HFF-Myc (cell line): ENCODE measurements around the gene SCAF1.

Experiments
- DNase-seq: peaks from one replicate; pipeline ENCODE4 v3.0.0-alpha.2; 2011; ENCODE audit warnings: low read depth; ENCODE audit errors: extremely low read depth
- H3K4me3 ChIP-seq: replicated peaks from 2 replicates; pipeline ENCODE4 v1.5.1; 2011; ENCODE audit warnings: low read depth, mild to moderate bottlenecking, control low read depth, low read length
- CTCF ChIP-seq: IDR thresholded peaks from 2 replicates; pipeline ENCODE4 v1.5.1; 2012; ENCODE audit warnings: mild to moderate bottlenecking, low read depth, low read length, control low read depth; ENCODE audit errors: missing control alignments

SCAF1 gene

DNA sequence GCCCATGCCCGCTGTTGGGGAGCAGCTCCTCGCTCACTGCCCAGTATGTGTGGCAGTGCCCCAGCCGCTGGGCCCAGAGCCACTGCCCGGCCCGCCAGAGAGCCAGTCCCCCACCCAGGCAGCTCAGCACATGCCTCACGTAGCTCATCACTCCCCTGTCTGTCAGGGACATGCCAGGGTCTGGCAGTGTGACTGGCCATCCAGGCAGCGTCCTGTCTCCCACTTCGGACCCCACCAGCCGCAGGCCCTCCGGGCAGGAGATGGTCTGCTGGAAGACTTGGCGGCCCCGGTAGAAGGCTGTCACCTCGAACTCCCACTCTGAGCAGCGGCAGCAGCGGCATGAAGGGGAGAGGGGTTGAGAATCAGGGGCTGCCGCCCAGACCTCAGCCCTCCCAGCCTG is 20.0 kb downstream of the SCAF1 start:
- TF ChIP-seq CTCF: no peak
- H3K4me3 ChIP-seq: no peak overlapping the region
- DNase-seq: no peak

DNA sequence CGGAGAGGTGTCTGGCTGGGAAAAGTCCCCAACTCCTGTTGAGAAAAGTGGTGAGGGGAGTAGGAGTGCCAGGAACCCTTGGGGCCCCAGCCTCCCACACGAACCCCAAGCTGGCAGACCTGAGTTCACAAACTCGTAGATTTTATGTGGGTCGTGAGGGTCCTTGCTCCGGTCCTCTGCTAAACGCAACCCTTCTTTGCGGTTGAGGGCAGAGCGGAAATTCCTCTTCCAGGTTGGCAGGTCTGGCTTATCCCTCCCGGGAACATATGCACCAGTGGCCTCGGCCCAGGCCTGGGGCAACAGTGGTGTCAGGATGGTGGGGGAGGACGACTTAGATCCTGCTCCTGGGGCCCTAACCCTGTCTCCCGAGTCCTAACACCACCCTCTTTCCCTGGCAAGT is 21.2 kb downstream of the SCAF1 start:
- TF ChIP-seq CTCF: no peak
- DNase-seq: no peak
- H3K4me3 ChIP-seq: no peak overlapping the region

DNA sequence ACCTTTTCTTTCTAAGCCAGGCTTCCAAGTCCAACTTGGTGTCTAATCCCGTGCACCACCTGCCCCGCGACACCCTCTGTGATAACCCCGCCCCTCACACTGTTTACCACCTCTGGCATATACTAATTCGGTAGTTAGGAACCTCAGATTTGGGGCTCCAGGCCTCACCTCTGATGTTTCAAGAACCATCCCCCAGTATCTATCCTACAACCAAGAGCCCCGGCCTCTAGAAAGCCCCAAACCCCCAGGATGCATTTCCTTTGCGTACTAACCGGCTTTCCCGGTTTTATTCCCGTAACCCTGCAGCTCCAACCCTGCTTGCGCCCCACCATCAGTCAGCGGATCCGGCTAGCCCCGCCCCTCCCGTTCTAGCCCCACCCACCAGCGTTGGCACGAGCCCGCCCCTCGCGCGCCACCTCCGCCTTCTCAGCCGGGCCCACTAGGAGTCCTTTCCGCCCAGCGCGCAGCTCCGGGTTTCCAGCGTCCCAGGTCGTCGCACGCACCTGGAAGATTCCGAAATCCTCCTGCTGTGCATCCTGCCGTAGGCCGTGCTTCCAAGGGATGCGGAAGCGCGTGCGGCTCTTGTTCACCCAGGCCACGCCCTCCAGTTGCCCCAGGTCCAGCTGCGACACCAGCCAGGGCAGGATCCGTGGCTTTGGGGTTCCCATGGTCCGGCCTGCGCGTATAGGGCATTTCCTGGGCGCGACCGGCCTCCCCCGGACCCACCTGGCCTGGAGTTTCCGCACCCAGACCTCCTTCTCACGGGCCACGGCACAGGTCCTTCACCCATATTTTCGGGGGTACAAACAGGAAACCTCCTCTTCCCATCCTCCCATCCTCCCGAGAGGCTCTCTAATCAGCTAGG is 22.4 kb downstream of the SCAF1 start:
- peak overlapping the region; percentile 78 for H3K4me3 ChIP-seq
- no peak for DNase-seq

GRCh38 chr19:49665036-49665350 is 23.0 kb downstream of the SCAF1 start:
- no peak for TF ChIP-seq CTCF
- no peak for DNase-seq
- peak overlapping the region; percentile 78 for H3K4me3 ChIP-seq

More for the DNA sequence above, 22.4 kb downstream of the SCAF1 start:
- TF ChIP-seq CTCF: no peak

DNA sequence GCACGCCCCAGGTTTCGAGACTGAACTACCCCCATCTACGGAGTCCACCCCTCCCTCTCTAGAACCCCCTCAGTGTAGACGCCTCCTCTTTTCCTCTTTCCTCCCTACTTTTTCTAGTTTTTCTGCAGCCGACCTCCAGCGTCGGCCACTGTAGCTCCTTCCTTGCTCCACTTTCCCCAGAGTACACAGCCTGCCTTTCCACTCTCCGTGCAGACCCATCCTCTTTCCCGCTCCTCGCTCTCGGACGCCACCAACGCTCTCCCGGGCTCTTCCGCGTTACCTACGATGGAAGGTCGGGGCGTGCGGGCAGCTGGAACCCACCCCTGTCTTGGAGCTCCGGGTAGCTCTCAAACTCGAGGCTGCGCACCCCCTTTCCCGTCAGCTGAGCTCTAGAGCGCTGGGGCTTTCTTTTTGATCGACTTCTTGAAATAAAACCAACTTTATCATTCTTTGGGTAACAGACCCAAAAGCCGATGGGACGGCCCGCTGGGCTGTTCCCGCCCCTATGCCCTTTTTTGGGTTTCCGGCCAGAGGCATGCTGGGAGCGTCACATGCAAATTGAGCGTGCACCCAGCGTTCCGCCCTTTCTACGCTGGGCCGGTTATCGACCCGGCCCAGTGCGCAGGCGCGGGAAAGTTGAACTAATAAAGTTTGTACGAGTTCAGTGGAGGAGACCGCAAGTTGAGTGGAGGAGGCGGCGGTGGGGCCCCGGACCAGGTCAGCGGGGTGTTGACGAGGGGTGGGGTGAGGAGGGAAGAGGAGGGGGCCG is 23.5 kb downstream of the SCAF1 start, which contains the start of the genes BCL2L12 and IRF3:
BCL2L12 (plus strand) TSS at position 583 of the 769 bp plus-strand sequence. CDS start 760 bp downstream, outside the sequence.
IRF3 (minus strand) TSS at position 507 of the 769 bp plus-strand sequence. CDS start 1,019 bp downstream, outside the sequence.
- no peak for TF ChIP-seq CTCF
- DNase-seq: peak; percentile 89

DNA sequence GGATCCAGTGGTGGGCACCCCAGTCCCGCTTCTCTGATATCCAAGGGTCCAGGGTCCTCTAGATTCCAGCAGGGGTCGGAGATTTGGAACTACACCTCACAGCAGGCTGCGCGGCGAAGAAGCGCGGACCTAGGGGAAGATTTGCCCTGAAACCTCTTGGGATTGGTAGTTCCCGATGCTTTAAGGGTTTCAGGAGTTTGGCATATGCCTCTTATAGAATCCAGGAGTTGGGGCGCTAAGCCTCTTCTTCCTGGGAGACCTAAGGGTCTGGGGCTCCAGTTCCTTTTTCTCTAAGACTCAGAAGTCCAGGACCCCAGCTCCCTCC is 24.1 kb downstream of the SCAF1 start:
- TF ChIP-seq CTCF: no peak
- no peak for DNase-seq
- H3K4me3 ChIP-seq: peak overlapping the region; percentile 78

More for the DNA sequence above, 23.5 kb downstream of the SCAF1 start, which contains the start of the genes BCL2L12 and IRF3:
- peak within 1 kb of the TSS; percentile 78 for H3K4me3 ChIP-seq
